Panc1 (cell line): ENCODE results near the gene MROH7. TPM values are rescaled to one million over a fixed set of nuclear protein-coding genes. Genes with fewer than 3 reads are reported as not detected.

Experiments used
- ATAC-seq: fragments of 200-7000 bp; cut with Tn5 transposase; 2 replicates; pipeline ENCODE4 v1.9.1; 2020; ENCODE audit warnings: mild to moderate bottlenecking, moderate library complexity
- BruUV-seq: library from RNA; stranded (reverse); fragments of 400-500 nt; replicated peaks from 2 replicates; lab custom pipeline; 2021; lab: Mats Ljungman, UMichigan
- CTCF ChIA-PET: fragments of 300-600 bp; sonication (Branson Sonifier 250); formaldehyde crosslinking; loops from one replicate; lab custom pipeline; 2022; ENCODE audit warnings: antibody characterized with exemption; lab: Charles Lee
- POLR2A ChIA-PET: fragments of 300-600 bp; sonication (Branson Sonifier 250); formaldehyde crosslinking; loops from one replicate; lab custom pipeline; 2022; ENCODE audit warnings: antibody characterized with exemption; lab: Charles Lee
- DNase-seq: peaks from one replicate; pipeline ENCODE4 v3.0.0-alpha.2; 2010; ENCODE audit warnings: low read depth, low spot score
- H3K27ac ChIP-seq: 2 replicates; pipeline ENCODE4 v1.5.1; 2011; ENCODE audit warnings: mild to moderate bottlenecking, low read length, inconsistent platforms
- H3K27me3 ChIP-seq: fragments of 200-500 bp; sonication (Bioruptor generic); 2 replicates; pipeline ENCODE4 v1.6.0; 2014; ENCODE audit warnings: low read length, inconsistent platforms; ENCODE audit not compliant: control insufficient read depth, insufficient read depth
- H3K36me3 ChIP-seq: fragments of 200-500 bp; sonication (Bioruptor generic); 2 replicates; pipeline ENCODE4 v1.5.1; 2014; ENCODE audit warnings: inconsistent platforms, mild to moderate bottlenecking, low read length, moderate library complexity; ENCODE audit not compliant: control insufficient read depth, insufficient read depth
- H3K4me1 ChIP-seq: 2 replicates; pipeline ENCODE4 v1.5.1; 2011; ENCODE audit warnings: inconsistent platforms, mild to moderate bottlenecking, low read length, moderate library complexity; ENCODE audit not compliant: control insufficient read depth, insufficient read depth
- H3K4me3 ChIP-seq, 2 experiments: 2 replicates each; pipeline ENCODE4 v1.5.1; 2011 to 2012; ENCODE audit warnings: low read depth in 2 of 2, low read length in 2 of 2, mild to moderate bottlenecking in 2 of 2, inconsistent platforms in 1 of 2, moderate library complexity in 1 of 2
- H3K9me3 ChIP-seq: fragments of 200-500 bp; sonication (Bioruptor generic); 2 replicates; pipeline ENCODE4 v1.5.1; 2014; ENCODE audit warnings: low read depth, mild to moderate bottlenecking, inconsistent platforms, low read length, moderate library complexity; ENCODE audit not compliant: control insufficient read depth, insufficient read depth
- POLR2AphosphoS5 ChIP-seq: IDR thresholded peaks from 2 replicates; pipeline ENCODE4 v1.6.1; 2012; ENCODE audit warnings: mild to moderate bottlenecking, low read depth, low read length, moderate library complexity
- SIN3A ChIP-seq: IDR thresholded peaks from 2 replicates; pipeline ENCODE4 v1.6.1; 2012; ENCODE audit warnings: low read depth, mild to moderate bottlenecking, low read length, moderate library complexity, borderline replicate concordance; ENCODE audit not compliant: insufficient read depth
- TCF7L2 ChIP-seq: IDR thresholded peaks from 2 replicates; pipeline ENCODE4 v1.6.1; 2011; ENCODE audit warnings: mild to moderate bottlenecking, low read depth, low read length, inconsistent platforms
- in situ Hi-C: cut with HindIII; loops from 2 replicates; pipeline ENCODE4 v1.10.0; 2016; ENCODE audit warnings: low sequenced_read_pairs, low pct_unique_long_range_greater_than_20kb
- intact Hi-C: fragments of 100-400 bp; cut with micrococcal nuclease; formaldehyde crosslinking; loops from one replicate; pipeline ENCODE4 v1.10.0; 2022; ENCODE audit not compliant: unreplicated experiment
- total RNA-seq: library from RNA; stranded (reverse); gene quantifications from one replicate; pipeline ENCODE4 v1.2.1, GENCODE V29; 2021; ENCODE audit not compliant: unreplicated experiment
- TF ChIP-seq, protein P1 (sequence below): fragments of 450-650 bp; IDR thresholded peaks from 2 replicates; pipeline ENCODE4 v1.5.1; 2017; ENCODE audit warnings: mild to moderate bottlenecking
- TF ChIP-seq, protein P2 (sequence below), 2 experiments: IDR thresholded peaks; 2 replicates each; pipeline ENCODE4 v1.6.1; 2011 to 2012; ENCODE audit warnings: low read depth in 2 of 2, control low read depth in 1 of 2, low read length in 1 of 2, mild to moderate bottlenecking in 1 of 2, moderate library complexity in 1 of 2; ENCODE audit not compliant: insufficient read depth in 1 of 2

MROH7 gene
- total RNA-seq, 1 experiment from 2014 or later = not detected

- in situ Hi-C loops = no loop called here
Measured at GRCh38 chr1:54695221-54695620, 53.6 kb downstream of the MROH7 start.

DNA sequence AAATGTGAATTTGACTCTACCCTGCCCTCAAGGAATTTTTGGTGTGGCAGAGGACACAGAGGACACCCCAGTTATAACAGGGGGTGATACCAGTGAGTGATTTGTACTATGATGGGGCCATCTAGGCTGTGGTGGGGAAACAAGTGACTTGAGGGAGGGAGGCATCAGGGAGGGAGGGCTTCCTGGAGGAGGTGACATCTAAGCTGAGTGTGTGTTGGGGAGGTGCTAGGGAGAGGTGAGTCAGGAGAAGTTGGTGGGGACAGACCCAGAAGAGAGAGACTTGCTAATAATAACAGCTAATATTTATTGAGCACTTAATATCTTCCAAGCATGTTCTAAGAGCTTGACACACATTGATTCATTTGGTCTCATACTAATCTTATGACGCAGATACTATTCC, 54.2 kb downstream of the MROH7 start:
- Histone ChIP-seq H3K9me3 (no peaks in the 10 kb centered on the region), H3K4me1 (no peaks in the 10 kb centered on the region), H3K27ac (no peak overlapping the region), H3K36me3 (no peaks in the 10 kb centered on the region), H3K4me3 (no peak overlapping the region), H3K27me3 (no peaks in the 10 kb centered on the region)
- in situ Hi-C loops (no loop called here), intact Hi-C loops (no loop called here)
- ChIA-PET POLR2A (no interaction called here), CTCF (no interaction called here)
- no peak for DNase-seq
- no TSS peak for BruUV-seq
- ATAC-seq = no peak
- TF ChIP-seq TCF7L2 (no peak), SIN3A (no peak), POLR2AphosphoS5 (no peak)
- TF ChIP-seq, protein P1, sequence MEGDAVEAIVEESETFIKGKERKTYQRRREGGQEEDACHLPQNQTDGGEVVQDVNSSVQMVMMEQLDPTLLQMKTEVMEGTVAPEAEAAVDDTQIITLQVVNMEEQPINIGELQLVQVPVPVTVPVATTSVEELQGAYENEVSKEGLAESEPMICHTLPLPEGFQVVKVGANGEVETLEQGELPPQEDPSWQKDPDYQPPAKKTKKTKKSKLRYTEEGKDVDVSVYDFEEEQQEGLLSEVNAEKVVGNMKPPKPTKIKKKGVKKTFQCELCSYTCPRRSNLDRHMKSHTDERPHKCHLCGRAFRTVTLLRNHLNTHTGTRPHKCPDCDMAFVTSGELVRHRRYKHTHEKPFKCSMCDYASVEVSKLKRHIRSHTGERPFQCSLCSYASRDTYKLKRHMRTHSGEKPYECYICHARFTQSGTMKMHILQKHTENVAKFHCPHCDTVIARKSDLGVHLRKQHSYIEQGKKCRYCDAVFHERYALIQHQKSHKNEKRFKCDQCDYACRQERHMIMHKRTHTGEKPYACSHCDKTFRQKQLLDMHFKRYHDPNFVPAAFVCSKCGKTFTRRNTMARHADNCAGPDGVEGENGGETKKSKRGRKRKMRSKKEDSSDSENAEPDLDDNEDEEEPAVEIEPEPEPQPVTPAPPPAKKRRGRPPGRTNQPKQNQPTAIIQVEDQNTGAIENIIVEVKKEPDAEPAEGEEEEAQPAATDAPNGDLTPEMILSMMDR = no peak
- TF ChIP-seq, protein P2, sequence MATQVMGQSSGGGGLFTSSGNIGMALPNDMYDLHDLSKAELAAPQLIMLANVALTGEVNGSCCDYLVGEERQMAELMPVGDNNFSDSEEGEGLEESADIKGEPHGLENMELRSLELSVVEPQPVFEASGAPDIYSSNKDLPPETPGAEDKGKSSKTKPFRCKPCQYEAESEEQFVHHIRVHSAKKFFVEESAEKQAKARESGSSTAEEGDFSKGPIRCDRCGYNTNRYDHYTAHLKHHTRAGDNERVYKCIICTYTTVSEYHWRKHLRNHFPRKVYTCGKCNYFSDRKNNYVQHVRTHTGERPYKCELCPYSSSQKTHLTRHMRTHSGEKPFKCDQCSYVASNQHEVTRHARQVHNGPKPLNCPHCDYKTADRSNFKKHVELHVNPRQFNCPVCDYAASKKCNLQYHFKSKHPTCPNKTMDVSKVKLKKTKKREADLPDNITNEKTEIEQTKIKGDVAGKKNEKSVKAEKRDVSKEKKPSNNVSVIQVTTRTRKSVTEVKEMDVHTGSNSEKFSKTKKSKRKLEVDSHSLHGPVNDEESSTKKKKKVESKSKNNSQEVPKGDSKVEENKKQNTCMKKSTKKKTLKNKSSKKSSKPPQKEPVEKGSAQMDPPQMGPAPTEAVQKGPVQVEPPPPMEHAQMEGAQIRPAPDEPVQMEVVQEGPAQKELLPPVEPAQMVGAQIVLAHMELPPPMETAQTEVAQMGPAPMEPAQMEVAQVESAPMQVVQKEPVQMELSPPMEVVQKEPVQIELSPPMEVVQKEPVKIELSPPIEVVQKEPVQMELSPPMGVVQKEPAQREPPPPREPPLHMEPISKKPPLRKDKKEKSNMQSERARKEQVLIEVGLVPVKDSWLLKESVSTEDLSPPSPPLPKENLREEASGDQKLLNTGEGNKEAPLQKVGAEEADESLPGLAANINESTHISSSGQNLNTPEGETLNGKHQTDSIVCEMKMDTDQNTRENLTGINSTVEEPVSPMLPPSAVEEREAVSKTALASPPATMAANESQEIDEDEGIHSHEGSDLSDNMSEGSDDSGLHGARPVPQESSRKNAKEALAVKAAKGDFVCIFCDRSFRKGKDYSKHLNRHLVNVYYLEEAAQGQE (IDR thresholded peaks at IDR 0.05; ENCODE audit: insufficient read depth in 1 of 2, low read depth in 2 of 2, low read length in 1 of 2) = no peak

More at GRCh38 chr1:54695221-54695620, 53.6 kb downstream of the MROH7 start:
- intact Hi-C loops = no loop called here
- Histone ChIP-seq H3K4me1 (no peaks in the 10 kb centered on the region), H3K4me3 (no peak overlapping the region), H3K36me3 (no peaks in the 10 kb centered on the region), H3K27me3 (no peaks in the 10 kb centered on the region), H3K27ac (no peak overlapping the region), H3K9me3 (no peaks in the 10 kb centered on the region)
- POLR2A ChIA-PET = no interaction called here
- DNase-seq = no peak
- TF ChIP-seq TCF7L2 = no peak
- TF ChIP-seq SIN3A = no peak
- TF ChIP-seq POLR2AphosphoS5 = no peak
- TF ChIP-seq, protein P1 = no peak
- TF ChIP-seq, protein P2 (IDR thresholded peaks at IDR 0.05; ENCODE audit: insufficient read depth in 1 of 2, low read depth in 2 of 2, low read length in 1 of 2) = no peak
- ATAC-seq = no peak
- CTCF ChIA-PET = no interaction called here
- no TSS peak for BruUV-seq
